Hepatocyte (in vitro differentiated cells): ENCODE results near the gene COX7A2L.

Experiments used
- CTCF ChIP-seq: fragments of 200-600 bp; sonication (generic); IDR thresholded peaks from 2 replicates; pipeline ENCODE4 v1.5.1; 2016; ENCODE audit warnings: antibody characterized with exemption, mild to moderate bottlenecking; ENCODE audit not compliant: poor library complexity
- EZH2phosphoT487 ChIP-seq: fragments of 200-600 bp; sonication (generic); IDR thresholded peaks from one replicate; pipeline ENCODE4 v1.6.1; 2018; ENCODE audit warnings: antibody characterized with exemption, mild to moderate bottlenecking, low read depth, moderate library complexity; ENCODE audit not compliant: unreplicated experiment, severe bottlenecking

DNA sequence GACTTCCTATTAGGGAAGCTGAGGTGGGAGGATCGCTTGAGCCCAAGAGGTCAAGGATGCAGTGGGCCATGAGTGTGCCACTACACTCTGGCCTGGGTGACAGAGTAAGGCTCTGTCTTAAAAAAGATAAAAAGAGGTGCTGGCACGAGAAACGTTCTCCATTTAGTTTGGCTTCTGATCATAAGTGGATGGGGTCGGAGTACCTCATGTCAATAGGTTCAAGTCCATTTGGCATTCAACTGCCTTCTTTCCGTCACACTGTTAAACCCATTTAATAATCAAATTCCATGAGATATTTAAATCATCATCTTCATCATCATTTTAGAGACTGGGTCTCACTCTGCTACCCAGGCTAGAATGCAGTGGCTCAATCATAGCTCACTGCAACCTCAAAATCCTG is 9.2 kb downstream of the COX7A2L start:
- TF ChIP-seq CTCF: no peak
- no peak for TF ChIP-seq EZH2phosphoT487
